Esophagus mucosa (tissue), 1 donor: ENCODE measurements around the gene MFRP. TPM values are rescaled to one million over a fixed set of nuclear protein-coding genes. Genes with fewer than 3 reads are reported as not detected.

Experiments
- ATAC-seq: fragments of 200-7000 bp; cut with Tn5 transposase; one replicate; pipeline ENCODE4 v1.9.1; 2020
- total RNA-seq: library from RNA; stranded (reverse); gene quantifications from one replicate; pipeline ENCODE4 v1.2.4, GENCODE V29; 2023
- donor health status: DM: yes; HTN: yes; CAD: no.

Gene MFRP
- total RNA-seq, 1 donor from 2014 or later = not detected

DNA sequence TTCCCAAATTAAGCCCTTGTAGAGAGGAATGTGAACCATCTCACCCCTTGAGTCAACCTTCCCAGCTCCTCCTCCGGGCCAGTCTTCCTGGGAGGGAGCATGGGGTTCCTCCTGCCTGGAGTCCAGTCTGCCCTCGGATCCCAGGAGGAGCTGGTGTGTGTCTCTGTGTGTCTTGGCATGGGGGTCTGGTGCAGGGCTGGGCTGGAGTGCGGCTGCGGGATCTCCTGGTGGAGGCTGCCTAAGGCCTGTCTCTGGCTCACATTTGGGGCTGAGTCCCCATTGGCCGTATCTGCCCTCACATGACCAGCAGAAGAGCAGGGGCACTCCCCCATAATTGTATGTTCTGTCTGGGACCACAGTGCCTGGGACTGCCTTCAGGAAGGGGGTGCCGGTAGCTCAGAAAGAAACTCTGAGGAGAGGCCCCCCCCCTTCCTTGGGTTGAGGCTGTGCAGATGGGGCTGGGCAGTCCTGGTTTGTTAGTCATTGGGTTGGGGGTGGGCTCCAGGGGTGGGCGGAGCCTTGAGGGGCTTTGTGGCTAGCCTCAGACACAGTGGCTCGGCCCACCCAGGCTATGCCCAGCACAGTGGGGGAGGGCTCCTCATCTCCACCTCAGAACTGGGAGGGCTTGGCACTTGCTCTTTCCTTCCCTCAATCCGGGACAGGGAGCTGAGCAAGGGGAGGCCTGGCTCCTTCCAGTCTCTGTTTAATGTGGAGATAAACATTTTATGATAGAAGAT, 8.8 kb downstream of the MFRP start:
- no peak for ATAC-seq

DNA sequence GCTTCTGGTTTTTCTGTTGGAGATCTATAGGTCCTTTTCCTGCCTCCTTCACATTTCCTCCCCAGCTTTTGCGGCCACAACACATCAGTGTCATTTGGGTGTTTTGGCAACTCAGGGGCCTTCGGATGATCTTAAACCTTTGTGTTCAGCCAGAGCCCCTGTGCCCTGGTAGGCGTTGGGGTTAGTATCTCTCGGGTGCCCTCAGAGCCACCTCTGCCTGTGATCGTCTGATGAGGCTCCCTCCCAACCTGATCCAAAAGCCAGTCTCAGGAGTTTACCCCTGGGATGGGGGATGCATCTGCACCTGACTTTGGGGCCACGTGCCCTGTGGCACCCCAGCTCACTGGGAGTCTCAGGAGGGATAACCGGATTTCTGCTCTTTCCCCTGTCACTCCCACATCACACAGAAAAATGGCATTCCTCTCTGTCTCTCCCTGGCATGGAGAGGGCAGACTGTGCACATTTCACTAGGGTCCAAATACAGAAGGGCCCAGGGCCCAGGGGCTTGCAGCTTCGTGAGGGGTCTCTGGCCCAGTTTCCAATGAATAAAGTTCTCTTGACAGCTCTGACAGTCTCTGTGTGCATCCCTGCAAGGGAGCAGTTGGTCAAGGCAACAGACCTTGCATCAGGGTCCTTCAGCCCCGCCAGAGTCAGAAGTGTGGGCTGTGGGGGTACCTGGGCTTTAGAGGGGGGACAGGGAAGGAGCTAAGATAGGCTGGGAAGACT, 9.6 kb downstream of the MFRP start:
- ATAC-seq = no peak

DNA sequence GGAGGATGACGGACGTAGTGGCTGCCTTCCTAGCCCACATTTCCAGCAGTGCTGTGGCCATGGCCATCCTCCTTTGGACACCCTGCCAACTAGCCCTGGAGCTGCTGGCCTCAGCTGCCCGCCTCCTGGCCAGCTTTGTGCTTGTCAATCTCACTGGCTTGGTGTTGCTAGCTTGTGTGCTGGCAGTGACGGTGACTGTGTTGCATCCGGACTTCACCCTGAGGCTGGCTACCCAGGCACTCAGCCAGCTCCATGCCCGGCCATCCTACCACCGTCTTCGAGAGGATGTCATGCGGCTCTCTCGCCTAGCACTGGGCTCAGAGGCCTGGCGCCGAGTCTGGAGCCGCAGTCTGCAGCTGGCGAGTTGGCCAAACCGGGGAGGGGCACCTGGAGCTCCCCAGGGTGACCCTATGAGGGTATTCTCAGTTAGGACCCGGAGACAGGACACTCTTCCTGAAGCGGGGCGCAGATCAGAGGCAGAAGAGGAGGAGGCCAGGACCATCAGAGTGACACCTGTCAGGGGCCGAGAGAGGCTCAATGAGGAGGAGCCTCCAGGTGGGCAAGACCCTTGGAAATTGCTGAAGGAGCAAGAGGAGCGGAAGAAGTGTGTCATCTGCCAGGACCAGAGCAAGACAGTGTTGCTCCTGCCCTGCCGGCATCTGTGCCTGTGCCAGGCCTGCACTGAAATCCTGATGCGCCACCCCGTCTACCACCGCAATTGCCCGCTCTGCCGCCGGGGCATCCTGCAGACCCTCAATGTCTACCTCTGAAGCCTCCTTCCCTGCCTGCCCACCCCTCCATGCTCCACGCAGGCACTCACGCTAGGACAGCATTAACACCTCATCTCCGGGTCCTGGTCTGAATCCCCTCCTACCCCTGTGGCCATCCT, 10.6 kb downstream of the MFRP start:
- ATAC-seq = no peak

DNA sequence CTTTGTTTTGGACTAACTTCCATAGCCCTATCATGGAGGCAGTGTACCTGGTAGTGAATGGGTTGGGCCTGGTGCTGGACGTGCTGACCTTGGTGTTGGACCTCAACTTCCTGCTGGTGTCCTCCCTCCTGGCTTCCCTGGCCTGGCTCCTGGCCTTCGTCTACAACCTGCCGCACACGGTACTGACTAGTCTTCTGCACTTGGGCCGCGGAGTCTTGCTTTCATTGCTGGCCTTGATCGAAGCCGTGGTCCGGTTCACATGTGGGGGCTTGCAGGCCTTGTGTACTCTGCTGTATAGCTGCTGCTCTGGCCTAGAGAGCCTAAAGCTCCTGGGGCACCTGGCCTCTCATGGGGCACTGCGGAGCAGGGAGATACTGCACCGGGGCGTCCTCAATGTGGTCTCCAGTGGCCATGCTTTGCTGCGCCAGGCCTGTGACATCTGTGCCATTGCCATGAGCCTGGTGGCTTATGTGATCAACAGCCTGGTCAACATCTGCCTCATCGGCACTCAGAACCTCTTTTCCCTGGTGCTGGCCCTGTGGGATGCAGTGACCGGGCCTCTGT, 11.3 kb downstream of the MFRP start:
- no peak for ATAC-seq

DNA sequence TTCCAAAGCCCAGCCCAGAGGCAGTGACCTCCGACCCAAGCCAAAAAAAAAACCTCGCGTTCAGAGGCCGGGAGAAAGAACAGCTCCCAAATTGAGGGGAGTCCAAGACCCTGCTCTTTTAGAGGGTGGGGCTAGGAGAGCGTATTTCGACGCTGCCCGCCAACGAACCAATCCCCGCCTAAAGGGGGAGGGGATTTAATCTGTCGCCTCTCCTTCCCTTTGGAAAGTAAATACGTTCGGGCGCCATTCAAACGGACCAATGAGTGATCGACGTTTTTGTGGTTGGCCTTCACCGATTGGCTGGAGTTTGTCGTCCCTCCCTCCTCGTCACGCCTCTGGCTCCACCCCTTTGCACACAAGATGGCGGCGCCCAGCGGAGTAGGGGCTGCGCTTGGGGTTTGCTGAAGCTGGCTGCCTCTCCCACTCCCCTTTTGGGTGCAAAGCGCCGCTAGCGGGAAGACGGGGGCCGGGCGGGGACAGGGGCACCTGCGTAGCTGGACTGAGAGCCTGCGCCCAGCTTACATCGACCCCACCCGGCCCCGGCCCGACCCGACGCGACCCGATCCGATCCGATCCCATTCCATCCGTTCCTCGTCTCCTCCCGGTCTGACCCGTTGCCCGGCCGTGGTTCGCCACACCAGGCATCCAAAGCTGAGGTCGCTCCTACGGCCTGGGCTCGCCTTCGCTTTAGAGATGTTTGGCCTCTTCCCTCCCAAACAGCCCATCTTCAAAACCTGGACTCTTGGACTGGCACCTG, 12.2 kb downstream of the MFRP start, which contains the start of gene RNF26:
RNF26 (plus strand) TSS at position 354 of the 757 bp plus-strand sequence. CDS start 596 bp downstream, outside the sequence.
- peak; percentile 95 for ATAC-seq

DNA sequence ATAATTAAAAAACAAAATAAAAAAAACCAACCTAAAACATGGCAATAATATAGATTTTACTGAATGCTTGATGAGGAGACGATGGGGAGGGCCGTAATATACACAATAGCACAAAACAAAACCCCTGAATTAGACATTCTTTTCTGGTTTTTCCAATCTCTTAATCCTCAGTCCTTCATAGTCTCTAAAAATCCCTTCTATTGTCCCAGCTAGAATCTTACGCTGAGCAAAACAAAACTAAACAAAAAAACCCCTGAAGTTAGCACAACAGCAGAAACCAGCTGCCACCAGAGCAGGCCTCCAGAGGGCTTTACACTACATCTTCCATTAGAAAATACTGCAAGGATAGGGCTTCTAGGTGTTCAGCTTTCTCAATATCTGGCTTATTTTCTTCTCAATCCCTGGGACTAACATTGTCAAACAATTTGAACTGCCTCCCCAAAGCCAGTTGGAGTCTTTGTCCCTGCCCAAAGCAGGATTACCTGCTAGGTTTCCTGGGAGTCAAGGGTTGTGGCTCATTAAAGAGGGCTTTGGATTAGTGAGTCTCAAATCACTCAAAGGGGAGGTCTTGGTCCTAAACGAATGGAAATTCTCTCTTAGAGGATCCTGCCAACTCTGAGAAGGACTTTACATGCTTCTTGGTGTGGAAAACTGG, 14.3 kb downstream of the MFRP start:
- ATAC-seq = no peak

DNA sequence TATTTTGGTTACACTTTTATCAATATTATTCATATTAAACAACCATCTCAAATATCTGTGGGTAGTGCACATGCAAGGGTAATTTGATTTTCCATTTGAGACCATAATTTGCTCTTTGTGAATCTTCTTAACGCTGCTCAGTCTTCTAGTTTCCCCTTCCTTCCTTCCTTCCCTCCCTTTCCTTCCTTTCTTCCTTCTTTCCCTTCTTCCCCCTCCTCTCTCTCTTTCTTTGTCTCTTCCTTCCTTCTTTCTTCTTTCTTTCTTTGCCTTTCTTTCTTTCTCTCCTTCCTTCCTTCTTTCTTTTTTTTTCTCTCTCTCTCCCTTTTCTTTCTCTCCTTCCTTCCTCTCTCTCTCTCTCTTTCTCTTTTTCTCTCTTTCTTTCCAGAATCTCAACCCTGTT, 16.3 kb downstream of the MFRP start:
- no peak for ATAC-seq

DNA sequence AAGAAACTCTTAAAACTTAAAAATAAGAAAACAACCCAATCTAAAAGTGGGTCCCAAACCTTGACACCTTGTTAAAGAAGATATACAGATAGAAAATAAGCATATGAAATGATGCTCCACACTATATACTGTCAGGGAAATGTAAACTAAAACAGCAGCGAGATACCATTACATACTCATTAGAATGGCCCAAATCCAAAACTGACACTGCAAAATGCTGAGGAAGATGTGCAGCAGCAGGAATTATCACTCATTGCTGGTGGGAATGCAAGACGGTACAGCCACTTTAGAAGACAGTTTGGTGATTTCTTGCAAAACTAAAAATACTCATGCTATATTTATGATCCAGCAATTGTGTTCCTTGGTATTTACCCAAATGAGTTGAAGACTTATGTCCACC, 17.2 kb downstream of the MFRP start:
- ATAC-seq = no peak

DNA sequence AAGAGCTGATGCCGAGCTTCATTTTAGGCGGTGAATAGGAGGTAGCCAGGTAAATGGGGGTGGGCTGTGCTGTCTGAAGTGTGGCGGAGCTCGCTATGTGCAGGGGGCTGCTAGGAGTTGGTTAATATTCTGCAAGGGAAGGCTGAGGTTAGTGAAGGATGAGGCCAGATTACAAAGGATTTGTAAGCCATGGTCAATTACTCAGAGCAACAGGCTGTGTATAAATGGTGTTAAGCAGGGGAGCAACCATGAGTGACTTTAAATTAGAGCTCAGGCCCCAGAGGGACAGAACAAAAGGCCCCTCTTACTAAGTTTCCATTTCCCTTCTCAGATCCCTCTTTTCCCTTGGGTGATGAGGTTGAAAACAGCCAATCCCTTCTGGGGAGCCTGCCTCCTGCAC, 22.3 kb downstream of the MFRP start:
- ATAC-seq = no peak

DNA sequence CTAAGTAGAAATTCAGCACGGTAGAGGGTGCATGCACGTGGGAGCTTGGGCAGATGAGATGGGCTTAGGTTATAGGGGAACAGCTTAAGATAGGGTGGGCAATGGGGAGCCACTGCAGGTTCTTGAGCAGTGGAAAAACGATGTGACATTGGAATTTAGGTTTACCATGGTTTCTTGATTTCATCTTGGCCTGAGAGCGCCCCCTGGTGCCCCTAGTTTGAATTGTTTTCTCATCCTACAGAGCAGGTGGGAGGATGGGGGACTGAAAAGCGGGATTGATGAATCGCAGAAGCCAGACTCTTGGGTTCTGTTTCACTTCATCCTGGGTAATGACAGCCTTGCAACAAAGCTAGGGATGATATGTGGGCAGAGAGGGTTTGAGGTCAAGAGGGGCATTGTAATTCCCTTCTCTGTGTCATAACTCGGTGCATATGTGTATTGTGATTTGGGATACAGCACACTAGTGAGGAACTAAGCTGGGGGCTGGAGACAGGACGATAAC, 22.9 kb downstream of the MFRP start:
- ATAC-seq = peak; percentile 11

DNA sequence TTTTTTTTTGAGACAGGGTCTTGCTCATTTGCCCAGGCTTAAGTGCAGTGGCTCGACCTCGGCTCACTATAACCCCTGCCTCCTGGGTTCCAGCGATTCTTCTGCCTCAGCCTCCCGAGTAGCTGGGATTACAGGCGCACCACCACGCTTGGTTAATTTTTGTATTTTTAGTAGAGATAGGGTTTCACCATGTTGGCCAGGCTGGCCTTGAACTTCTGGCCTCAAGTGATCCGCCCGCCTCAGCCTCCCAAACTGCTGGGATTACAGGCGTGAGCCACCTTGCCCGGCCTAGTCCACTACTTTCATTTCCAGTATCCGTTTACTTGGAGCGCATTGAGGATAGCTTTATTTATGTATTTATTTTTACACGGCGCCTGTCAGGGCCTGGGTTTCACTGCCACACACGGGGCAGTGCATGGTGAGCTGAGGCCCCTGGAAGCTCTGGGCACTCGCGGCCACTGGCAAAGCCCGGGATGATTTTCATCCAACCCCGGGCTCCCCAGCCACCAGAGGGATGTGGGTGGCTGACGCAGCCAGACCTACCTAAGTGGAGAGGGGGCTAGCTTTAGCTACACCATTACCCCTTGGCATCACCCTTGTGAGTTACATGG, 23.5 kb downstream of the MFRP start:
- ATAC-seq = no peak

DNA sequence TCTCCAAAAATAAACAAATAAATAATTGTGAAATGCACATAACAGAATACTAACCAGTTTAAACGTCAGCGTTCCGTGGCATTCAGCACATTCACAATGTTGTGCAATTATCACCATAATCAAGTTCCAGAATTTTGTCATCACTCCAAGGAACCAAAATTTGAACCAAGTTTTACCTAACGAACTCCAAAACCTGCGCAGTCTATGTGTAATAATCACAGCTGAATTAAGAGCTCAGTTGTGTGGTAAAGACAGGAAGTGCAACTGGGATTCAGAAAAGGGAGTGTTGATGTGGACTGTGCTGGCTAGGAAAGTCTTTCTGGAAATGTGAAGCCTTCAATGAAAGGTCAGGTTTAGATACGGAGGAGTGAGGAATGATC, 24.2 kb downstream of the MFRP start:
- no peak for ATAC-seq

DNA sequence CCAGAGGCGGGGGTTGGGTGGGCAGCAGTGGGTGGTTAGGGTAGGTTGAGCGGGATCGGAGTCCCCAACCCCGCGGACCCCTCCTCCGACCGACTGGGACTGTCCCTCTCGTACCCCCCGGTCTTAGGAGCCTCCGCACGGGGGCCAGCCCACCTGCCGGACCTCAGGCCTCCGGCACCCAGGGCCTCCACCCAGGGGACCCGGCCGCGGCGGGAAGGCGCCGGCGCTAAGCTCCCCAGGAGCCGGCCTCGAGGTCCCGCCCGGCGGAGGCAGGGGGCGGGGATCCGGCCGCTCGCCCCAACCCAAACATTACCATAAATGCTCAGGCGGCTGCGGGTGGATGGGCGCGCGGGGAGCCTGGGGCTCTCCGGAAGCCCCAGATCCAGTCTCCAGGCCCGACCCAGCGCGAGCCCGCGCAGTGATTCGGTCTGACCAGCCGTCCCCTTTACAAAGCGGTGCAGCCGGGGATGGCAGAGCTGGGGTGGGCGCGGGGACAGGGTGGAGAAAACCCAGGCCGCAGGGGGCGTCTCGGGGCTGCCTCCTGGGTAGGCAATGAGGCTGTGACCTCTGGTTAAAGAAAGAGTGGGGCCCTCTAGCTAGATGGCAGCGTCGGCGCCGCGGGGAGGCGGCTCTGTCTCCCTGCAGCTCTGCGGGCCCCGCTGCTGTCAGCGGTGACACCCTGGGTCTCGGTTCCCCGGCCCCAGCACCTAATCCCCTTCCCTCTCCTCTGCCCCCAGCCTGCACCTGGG, 25.6 kb downstream of the MFRP start:
- ATAC-seq = peak; percentile 19

DNA sequence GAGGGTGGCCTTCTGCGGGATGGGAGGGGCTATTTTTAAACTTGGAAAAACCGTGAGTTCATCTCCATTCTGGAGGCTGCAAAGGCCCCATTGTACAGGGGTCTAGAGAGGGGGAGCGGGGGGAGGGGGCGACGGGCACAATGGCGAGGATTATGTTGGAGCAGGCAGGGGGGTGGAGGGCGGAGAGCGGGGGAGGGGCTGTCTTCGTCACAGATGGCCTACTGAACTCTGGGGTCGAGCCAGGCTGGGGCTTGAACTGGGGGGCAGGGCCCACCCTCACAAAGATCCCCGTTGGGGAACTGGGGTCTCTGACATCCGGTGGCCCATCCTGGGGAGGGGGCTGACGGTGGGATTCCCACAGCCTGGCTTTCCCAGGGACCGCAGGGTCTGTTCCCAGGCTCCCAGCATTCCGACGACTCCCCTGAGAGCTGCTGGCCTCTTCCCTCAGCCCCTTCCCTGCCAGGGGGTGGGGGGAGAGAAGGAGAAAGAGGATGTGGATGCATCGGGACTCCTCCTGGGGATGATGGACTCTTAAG, 26.2 kb downstream of the MFRP start:
- no peak for ATAC-seq

DNA sequence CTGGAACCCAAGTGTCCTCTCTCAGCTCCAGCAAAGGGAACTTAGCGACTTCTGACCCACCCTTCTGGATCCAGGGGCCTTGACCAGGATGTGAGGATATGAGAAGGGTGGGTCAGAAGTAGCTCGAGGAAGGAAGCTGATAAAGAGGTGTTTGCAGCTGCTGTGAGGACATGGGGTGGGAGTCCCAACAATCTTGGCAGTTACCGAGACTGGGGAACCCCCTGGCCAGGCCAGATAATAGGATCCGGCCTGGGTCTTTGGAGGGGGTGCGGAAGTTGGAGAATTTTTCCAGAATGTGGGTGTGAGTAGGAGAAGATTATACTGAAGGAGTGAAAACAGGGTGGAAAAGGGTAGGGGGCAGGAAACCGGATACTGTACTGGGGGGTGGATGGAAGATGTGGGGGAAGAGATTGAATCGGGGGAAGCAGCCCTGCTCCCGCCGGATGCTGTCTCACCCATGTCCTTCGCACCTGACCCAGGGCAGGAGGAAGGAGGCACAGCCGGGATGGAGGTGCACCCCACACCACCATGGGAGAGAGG, 26.7 kb downstream of the MFRP start:
- ATAC-seq = no peak

DNA sequence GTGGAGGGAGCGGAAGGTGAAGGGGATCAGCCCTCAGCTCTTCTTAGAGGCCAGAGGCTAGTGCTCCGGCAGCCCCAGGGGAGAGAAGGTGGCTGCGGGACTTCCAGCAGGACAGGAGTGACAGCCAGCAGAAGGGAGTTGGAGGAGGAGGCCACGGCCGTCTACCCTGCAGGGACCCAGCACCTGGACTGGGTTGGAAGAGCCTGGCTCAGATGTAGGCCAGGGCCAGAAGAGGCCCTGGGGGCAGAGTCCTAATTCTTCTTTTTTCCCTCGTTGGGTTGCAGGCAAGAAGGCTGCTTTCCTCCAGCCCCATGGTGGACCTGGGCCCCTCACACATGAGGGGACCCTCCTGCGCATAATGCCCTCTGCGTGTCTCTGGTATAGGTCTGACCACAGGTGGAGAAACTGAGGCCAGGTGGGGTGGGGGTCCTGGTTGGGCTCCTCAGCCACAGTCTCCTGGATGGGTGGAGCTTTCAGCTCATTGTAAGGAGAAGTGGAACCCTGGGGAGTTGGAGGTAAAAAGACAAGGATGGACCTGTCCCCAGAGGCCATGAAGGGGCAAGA, 27.3 kb downstream of the MFRP start:
- ATAC-seq = no peak

DNA sequence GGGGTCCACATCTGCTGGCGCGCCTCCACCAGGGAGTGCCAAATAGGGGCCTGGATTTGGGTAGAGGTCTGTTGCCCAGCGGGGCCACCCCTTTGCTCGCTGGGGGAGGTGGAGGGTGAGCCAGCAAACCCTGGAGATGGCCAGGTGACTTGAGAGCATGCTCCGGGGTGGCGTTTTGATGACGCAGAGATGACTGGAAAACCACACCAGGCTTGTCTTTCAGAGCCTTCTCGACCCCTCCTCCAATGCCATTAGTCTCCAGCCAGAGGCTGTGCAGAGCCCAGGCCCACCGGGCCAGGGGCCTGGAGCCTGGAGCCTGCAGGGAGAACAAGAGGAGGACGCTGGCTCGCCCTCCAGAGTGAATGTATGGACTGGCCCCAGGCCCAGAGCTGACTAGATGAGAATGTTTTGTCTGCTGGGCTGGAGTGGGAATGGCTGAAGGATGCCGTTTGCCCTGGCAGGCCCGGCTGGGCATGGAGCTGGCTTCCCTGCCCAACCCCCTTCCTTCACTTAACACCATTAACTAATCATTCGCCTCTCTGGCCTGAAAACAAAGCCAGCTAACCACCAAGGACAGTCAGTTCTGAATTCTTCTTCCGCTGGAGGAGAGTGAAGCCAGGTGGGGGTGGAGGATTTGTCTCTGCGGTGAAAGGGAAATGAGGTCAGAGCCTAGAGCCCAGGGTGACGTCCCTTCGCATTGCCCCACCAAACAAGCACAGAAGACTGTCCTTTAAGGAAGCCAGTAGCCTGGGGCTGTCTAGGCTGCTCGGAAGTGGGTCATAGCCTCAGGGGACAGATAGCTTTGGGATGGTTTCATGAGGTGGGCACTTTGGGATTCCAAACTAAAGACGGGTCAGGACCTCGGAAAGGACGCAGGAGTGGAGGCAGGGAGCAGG, 28.0 kb downstream of the MFRP start:
- peak; percentile 32 for ATAC-seq
